HG02610 (cell line): ENCODE data around the gene SLC66A3.
"Not testable (repeated sequence)": the region's sequence is repeated elsewhere in the genome, so short reads cannot be mapped to it uniquely, and the experiment has no call there.

Experiments used
- ATAC-seq: cut with Tn5 transposase; IDR thresholded peaks from one replicate; pipeline ENCODE4 v1.9.1; 2021; ENCODE audit warnings: mild to moderate bottlenecking, moderate library complexity; ENCODE audit not compliant: unreplicated experiment

The SLC66A3 gene

DNA sequence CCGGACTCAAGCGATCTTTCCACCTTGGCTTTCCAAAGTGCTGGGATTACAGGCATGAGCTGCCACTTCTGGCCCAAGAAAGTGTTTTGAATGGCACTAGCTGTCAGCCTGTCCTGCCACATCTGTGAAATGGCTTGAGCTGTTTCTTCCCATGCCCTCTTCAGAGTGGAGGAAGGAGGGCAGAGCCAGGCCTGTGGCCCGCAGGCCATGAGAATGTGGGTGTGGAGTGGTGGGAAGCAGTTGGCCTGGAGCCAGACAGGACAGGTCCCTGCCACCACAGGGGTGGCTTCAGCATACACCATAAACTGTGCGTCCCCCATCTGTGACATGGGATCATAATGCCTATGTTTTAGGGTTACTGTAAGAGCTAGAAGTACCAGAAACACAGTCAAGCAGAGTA is 6.5 kb downstream of the SLC66A3 start:
- ATAC-seq, result no peak

DNA sequence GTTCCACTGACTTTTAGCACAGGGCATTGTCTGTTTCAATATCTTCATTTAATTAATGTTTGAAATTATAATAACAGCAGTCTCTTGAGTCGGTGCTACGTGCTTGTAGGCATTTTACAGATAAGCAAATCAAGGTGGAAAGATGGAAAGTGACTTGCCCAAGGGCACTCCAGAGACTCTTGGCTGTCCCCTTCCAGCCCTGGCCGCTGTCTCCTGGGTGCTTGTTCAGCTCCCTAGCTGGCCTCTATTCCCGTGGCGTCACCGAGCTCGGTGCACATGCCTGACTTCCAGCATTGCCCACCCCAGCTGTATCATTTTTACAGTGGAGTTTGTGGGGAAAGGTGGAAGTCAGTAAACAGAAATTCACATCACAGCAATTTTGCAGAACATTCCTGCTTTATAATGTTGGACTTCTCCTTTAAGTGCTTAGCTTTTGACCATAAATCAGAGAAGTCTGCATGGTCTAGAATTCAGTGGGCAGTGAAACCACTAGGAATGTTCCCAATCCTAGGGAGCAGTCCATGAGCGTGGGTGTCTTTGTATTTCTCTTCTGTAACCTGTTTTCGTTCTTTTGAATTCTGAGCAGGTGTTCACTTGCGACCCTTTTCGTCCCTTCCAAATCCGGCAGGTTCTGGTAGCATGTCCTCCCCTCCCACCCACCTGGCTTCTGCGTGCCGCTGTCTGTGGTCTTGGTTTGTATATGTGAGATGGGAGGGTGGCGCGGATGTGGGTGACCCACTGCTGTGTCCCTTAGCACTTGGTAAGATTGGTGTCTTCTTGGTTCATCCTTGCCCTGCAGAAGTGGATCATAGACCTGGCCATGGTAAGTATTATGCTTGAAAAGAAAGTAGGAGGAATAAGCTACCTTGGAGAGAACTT is 8.4 kb downstream of the SLC66A3 start:
- no peak for ATAC-seq

DNA sequence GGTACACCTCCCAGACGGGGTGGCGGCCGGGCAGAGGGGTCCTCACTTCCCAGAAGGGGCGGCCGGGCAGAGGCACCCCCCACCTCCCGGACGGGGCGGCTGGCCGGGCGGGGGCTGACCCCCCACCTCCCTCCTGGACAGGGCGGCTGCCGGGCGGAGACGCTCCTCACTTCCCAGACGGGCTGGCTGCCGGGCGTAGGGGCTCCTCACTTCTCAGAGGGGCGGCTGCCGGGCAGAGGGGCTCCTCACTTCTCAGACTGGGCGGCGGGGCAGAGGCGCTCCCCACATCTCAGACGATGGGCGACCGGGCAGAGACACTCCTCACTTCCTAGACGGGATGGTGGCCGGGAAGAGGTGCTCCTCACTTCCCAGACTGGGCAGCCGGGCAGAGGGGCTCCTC is 9.8 kb downstream of the SLC66A3 start:
- ATAC-seq, result not testable (repeated sequence)

DNA sequence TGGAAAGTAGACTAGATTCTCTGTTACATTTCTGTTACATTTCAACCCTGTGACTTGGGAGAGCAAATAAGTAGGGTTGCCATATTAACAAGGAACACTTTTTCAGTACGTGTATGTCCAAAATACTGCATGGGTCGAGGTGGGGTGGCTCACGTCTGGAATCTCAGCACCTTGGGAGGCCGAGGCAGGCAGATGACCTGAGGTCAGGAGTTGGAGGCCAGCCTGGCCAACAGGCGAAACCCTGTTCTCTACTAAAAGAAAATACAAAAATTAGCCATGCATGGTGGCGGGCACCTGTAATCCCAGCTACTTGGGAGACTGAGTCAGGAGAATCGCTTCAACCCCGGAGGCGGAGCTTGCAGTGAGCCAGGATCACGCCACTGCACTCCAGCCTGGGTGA is 11.2 kb downstream of the SLC66A3 start:
- no peak for ATAC-seq

DNA sequence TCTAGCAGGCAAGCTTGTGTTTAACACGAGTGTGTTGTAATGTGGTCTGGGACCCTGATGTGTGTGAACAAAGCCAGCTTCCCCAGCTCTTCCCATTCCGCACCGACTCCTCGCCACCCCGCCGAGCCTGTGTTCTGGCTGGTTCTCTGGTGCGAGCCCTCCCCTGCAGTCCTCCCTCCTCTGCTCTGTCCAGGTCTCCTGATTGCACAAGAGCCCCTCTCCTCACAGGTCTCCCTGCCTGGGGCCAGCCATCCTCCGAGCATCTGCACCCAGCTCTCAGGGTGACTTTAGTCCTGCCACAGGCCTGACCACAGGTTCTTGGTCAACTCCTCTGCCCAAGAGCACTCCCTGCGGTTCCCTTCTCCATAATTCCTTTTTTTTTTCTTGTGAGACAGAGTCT is 13.2 kb downstream of the SLC66A3 start:
- no peak for ATAC-seq

DNA sequence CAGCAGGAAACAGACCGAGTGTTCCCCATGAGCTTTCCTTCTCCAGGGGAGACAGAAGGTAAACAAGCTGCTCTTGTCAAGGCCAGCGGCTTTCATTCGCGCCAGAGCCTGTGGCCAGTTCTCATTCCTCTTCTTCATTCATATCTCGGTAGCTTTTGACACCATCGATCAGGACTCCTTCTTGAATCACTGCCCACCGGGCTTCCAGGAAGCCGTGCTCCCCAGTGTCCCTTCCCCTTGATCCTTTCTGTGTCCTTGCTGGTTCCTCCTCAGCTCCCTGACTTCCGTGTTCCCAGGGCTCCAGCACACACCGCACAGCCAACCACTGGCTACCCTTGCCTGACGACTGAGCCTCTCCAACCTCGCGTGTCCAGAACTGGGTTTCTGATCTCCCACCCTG is 14.1 kb downstream of the SLC66A3 start:
- ATAC-seq, result no peak

DNA sequence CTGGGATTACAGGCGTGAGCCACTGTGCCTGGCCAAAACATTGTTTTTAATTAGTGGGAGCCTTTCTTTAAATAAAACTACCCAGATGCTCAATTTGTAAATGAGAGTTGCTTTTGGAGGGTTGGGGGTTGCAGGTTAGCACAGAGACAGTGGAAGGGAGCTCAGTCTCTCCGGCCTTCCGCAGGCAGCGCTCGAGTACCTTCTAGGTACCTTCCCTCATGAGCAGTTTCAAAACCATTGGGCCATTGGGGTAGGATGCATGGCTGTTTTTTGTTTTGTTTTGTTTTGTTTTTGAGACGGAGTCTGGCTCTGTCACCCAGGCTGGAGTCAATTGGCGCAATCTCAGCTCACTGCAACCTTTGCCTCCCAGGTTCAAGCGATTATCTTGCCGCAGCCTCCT is 19.0 kb downstream of the SLC66A3 start:
- no peak for ATAC-seq

DNA sequence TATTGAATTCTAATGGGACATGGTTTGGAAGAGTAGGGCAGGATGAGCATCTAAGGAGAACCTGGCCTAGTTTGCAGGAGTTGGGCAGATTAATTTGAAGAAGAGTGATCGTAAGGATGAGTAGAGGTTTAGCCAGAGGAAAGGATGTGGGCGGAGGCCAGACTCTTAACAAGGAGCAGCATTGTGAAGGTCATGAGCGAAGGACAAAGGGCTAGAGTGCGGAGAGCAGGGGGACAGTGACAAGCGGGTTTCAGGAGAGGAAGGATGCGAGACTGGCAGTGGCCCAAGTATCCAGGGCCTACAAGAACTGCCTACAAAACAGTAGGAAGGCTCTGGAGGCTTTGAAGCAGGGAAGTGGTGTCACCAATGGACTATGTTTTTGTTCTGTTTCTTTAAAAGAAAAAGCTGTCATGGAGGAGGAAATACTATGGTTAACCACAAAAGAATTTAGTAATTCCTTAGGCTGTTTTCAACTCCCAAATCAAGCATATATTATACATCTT is 20.1 kb downstream of the SLC66A3 start:
- ATAC-seq, result no peak

DNA sequence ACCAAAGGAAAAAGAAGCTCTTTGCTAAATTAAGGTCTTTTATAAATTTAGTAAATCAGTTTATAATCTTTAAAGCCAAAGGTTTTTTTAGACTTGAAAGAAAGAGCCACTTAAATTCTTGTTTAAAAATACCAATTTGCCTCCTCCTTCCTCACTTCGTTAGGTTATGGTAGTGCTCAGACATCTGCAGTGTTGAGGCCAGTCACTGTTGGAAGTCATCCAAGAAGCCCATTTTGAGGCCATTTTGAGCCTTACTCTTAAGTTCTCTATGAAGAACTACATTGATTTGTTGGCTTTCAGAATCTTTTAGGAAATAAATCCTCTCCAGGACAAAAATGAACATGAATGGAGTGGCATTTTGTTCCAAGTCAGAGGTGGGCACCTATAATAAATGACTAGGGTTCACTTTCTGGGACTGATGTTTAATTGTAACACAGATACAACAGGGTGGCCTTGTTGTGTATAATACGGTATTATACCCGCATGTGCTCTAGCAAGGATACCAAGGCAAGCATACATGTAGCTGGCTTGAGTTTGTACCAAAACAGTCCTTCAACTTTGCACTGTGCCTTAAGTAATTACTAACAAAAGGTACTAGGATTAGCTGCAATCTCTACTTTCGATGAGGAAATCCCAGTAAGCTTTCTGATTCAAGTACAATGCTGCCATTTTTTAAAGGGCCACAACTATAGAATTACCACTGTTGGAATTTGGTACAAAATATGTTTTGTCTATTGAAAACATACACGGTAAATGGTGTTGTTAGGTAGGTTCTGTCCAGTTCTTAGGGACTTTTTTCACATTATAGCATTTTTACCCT is 22.8 kb downstream of the SLC66A3 start:
- ATAC-seq, result no peak

DNA sequence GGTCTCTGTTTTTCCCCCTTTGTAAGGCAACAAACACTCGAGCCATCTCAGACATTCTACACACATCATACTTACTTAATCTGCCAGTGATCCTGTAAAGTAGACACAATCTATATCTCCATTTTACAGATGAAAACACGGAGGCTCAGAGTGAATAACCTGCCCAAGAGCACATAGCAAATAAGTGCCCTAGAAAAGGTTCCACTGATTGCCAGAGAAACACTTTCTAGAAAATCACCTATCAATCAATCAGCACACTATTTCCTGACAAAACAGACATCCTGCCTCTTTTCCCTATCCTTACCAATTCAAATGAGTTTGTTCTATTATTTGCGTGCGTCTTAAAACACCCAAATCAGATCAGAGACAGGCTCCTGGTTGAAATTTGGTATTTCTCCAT is 23.9 kb downstream of the SLC66A3 start:
- ATAC-seq, result no peak

DNA sequence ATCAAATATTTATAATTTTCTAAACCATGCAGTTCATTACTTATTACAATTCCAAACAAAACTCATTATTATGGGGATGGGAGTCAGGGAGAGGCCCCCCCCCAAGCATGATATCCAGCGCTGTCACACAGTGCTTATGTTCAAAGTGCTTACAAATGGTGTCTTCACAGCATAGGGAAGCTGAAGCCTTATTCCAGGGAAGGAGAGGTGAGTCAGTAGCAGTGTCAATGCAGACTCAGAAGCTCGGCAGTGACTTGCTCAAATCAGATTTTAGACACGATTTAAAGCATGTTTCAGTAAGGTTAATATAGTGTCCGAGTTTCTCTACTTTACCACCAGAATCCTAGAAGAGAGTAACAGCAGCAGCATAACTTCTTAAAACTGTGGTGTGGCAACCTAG is 24.6 kb downstream of the SLC66A3 start:
- ATAC-seq, result no peak

DNA sequence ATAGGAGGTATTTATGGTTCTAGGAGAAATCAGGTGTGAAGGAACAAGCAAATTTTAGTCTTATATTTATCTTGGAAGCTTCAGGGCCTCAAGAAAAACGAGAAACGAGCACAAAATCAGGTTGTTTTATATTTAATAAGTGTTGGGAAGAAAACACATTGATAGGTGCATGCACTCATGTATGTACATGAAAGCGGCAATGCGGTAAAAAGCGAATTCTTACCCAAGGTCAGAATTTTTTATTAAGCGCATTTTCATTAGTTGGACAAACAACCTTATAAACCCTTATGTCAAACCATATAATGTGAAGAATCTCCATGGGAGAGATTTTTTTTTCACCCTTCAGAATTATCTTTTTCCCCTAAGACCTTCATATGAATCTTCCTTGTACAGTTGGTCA is 25.4 kb downstream of the SLC66A3 start:
- no peak for ATAC-seq

DNA sequence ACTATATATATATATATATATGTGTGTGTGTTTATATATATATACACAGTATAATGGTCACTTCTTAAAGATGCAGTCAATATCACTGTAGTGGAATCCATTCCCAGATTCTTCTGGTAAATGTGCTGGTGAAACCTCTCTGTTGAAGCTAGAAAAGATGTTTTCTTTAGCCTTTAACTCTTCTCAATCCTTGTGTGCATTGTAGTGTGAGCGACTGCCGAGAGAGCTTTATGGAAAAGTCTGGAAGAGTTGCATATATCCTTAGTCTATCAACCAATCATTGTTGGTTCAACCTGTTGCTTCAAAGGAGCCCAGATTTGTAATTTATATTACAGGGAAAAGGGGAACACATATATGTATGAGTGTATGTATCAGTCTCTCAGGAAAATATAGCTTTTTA is 27.7 kb downstream of the SLC66A3 start:
- no peak for ATAC-seq

DNA sequence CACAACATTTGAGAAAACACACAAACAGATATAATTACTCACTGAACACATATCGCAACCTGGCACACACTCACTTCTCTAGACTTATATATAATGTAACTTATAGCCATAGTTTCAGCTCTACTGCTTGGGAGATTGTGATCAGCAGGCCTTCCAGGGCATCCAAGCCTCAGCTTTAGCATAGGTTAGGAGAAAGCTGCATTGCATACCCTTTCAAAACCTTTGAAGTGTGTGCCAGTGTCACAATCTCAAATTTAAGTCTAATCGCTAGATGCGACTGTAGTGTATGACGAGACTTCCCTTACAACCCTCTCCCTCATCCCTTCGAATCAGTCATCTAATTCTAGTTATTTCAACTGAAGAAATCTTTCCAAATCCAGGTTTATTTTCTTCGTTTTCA is 30.9 kb downstream of the SLC66A3 start:
- no peak for ATAC-seq

DNA sequence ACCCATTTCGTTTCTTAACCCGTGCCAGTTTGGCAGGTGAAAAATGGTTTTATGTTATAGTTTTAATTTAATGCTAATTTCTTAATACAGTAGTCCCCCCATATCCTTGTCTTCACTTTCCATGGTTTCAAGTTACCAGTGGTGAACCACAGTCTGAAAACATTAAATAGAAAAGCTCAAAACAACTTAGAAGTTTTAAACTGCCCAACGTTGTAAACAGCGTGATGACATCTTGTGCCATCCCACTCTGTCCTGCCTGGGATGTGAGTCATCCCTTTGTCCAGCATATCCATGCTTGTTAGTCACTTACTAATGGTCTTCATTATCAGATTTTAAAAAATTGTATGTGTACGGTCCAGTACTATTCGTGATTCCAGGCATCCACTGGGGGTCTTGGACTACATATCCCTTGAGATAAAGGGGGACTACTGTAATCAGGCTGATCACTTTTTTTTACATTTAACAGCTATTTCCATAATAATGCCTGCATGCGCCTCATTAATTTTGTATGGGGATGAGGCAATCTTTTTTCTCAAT is 31.9 kb downstream of the SLC66A3 start:
- no peak for ATAC-seq

DNA sequence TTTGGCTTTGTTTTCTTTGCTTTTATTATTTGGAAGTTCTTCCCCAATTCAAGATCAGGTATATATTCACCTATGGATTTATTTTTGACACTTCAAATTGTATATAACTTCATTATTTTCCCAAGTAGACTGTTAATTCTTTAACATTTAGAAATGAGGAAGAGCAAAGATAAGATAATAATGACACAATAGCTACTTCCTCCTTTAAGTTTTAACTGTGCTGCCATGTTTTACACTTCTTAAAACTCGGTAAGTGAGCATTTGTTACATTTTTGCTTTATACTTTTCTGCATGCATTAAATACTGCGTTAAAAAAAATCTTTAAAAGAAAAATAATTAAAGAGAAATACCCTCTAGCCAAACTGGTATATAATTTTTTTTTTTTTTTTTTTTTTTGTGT is 32.5 kb downstream of the SLC66A3 start:
- no peak for ATAC-seq

DNA sequence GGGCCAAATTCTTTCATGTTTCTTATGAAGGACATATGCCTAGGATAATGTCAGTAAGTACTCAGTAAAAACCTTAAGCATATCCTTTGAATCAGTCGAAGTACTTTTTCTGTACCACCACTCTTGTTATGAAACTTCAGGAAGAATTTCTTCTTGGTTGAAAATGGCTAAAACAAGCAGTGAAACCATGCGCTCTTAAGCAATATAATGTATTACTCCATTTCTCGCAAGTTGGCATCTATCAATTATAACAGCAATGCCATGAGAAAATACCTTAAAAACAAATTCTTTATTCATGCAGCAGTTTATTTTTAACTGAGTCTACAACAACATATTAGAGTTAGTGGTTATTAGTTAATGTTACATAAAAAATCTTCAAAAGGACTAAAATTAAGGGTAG is 41.0 kb downstream of the SLC66A3 start:
- no peak for ATAC-seq

DNA sequence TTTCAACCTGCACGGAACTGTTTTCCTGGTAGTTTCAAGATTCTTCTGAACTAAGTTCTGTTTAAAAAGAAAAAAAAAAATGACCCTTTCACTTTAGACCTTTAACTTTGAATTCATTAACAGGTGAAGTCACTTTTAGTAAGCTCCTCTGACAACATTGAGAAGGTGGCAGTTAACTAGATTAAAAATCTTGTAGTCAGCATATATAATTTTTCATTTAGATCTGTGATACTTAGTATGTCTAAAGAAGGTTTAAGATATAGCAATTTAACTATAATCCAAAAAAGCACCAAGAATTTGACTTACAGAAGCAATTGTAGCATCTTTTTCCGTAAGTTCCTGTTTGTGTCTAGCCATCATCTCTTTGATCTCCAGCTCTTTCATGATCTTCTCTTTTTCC is 45.4 kb downstream of the SLC66A3 start:
- no peak for ATAC-seq

DNA sequence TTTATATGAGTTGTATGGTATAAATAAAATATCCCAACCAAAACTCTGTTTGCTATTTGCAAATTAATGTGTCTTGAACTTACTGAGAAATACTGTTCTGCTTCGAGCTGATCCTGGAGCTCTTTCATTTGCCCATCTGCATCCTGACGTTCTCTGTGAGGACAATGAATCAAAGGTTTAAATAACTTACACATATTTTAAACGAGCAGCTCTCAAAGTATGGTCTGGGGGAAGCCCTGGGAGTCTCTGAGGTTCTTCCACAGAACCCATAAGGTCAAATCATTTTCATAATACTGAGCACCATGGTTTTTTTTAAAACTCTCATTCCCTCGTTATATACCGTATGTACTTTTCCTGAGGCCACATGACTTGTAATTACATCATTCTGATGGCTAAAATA is 46.7 kb downstream of the SLC66A3 start:
- no peak for ATAC-seq

DNA sequence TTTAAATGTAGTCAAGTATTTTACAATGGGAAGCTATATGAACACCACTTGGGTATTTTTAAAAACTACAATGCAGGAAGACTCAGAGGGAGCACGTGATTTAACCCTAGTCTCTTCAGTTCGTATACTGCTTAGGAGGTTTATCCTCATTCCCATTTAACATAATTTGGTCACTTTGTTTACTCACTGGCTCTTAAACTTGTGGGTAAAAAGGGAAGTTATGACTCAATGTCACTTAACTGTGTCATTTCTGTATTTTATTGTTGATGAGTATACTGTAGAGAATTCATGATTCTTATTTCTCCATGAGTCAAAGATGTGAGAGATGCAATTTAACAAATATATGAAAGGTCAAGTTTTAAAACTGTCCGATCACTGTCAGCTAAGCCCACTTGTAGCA is 48.2 kb downstream of the SLC66A3 start:
- ATAC-seq, result peak; percentile 80

DNA sequence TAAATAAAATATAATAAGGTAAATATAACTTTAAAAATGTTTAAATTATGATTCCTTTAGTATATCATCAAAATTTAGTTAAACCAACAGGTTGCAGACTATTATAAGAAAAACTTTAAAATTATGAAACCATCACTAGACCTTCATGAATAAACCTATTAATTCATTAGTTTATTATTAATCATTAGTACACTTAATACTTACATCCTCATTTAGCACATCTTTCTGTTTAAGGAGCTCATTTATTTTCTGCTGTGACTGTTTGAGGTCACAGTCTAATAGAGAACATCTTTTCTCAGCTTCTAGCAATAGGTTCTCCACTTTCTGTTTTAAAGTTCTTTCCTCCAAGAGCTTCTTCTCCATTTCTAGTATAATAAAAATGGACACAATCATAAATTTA is 52.8 kb downstream of the SLC66A3 start:
- no peak for ATAC-seq

DNA sequence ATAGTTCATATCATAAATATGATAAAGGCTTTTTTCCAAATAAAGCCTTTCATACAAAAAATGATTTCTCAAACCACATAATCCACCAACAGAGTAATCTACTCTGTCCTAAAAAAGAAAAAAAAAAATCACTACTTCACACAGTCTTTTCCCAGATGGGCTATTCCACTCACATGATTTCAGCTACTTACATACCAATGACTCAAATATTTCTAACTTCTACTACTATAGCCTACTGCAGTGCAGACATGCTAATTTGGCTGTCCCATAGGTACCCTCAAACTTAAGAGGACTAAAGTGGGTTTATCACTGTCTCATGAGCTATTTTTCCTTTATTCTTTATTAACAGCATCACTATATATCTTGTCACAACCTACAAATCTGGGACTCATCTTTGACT is 57.4 kb downstream of the SLC66A3 start:
- ATAC-seq, result no peak
